H9 (cell line): ENCODE results near the gene ALB. TPM values are rescaled to one million over a fixed set of nuclear protein-coding genes. Genes with fewer than 3 reads are reported as not detected.

Experiments
- DNase-seq: peaks from one replicate; pipeline ENCODE4 v3.0.0-alpha.2; 2017
- H2AFZ ChIP-seq: one replicate; pipeline ENCODE4 v1.6.1; 2013; ENCODE audit warnings: mild to moderate bottlenecking, low read length, control low read depth, moderate library complexity
- H2AK5ac ChIP-seq: 2 replicates; pipeline ENCODE4 v1.6.1; 2013; ENCODE audit warnings: low read length, control low read depth, mixed read lengths; ENCODE audit not compliant: insufficient read length
- H2BK120ac ChIP-seq: one replicate; pipeline ENCODE4 v1.6.1; 2013; ENCODE audit warnings: low read depth, mild to moderate bottlenecking, low read length, control low read depth, inconsistent platforms; ENCODE audit not compliant: poor library complexity, severe bottlenecking
- H2BK12ac ChIP-seq: 2 replicates; pipeline ENCODE4 v1.6.1; 2013; ENCODE audit warnings: low read length, control low read depth, mixed read lengths, low read depth; ENCODE audit not compliant: insufficient read length
- H2BK15ac ChIP-seq: 2 replicates; pipeline ENCODE4 v1.6.1; 2013; ENCODE audit warnings: low read depth, low read length, control low read depth
- H2BK20ac ChIP-seq: one replicate; pipeline ENCODE4 v1.6.1; 2013; ENCODE audit warnings: low read depth, mild to moderate bottlenecking, low read length, control low read depth, inconsistent platforms; ENCODE audit not compliant: poor library complexity, severe bottlenecking
- H2BK5ac ChIP-seq: 2 replicates; pipeline ENCODE4 v1.6.1; 2013; ENCODE audit warnings: low read length, control low read depth, mixed read lengths; ENCODE audit not compliant: insufficient read length
- H3K14ac ChIP-seq: 2 replicates; pipeline ENCODE4 v1.6.1; 2013; ENCODE audit warnings: low read length, control low read depth; ENCODE audit not compliant: insufficient read depth
- H3K18ac ChIP-seq: 2 replicates; pipeline ENCODE4 v1.6.1; 2013; ENCODE audit warnings: low read depth, mild to moderate bottlenecking, mixed read lengths, low read length, control low read depth; ENCODE audit not compliant: insufficient read length
- H3K23ac ChIP-seq: 2 replicates; pipeline ENCODE4 v1.6.1; 2013; ENCODE audit warnings: low read length, control low read depth, mixed read lengths, low read depth; ENCODE audit not compliant: insufficient read length
- H3K23me2 ChIP-seq: 2 replicates; pipeline ENCODE4 v1.6.1; 2013; ENCODE audit warnings: low read depth, mild to moderate bottlenecking, mixed read lengths, low read length, control low read depth; ENCODE audit not compliant: insufficient read length, poor library complexity, severe bottlenecking
- H3K27ac ChIP-seq: 2 replicates; pipeline ENCODE4 v1.5.1; 2013; ENCODE audit warnings: low read length, control low read depth, mixed read lengths, low read depth; ENCODE audit not compliant: insufficient read length
- H3K27me3 ChIP-seq: 2 replicates; pipeline ENCODE4 v1.6.1; 2013; ENCODE audit warnings: low read length, control low read depth, inconsistent platforms; ENCODE audit not compliant: insufficient read depth
- H3K4ac ChIP-seq: 2 replicates; pipeline ENCODE4 v1.6.1; 2013; ENCODE audit warnings: low read depth, mild to moderate bottlenecking, control low read depth, inconsistent platforms, low read length, moderate library complexity
- H3K4me1 ChIP-seq: 2 replicates; pipeline ENCODE4 v1.6.1; 2013; ENCODE audit warnings: low read length, control low read depth, inconsistent platforms; ENCODE audit not compliant: insufficient read depth
- H3K4me2 ChIP-seq: 2 replicates; pipeline ENCODE4 v1.6.1; 2013; ENCODE audit warnings: low read length, control low read depth, mixed read lengths; ENCODE audit not compliant: insufficient read length, insufficient read depth
- H3K56ac ChIP-seq: 2 replicates; pipeline ENCODE4 v1.6.1; 2013; ENCODE audit warnings: low read depth, mild to moderate bottlenecking, mixed read lengths, low read length, control low read depth; ENCODE audit not compliant: insufficient read length
- H3K79me1 ChIP-seq: 2 replicates; pipeline ENCODE4 v1.6.1; 2013; ENCODE audit warnings: low read depth, mild to moderate bottlenecking, moderate library complexity, low read length, control low read depth, inconsistent platforms; ENCODE audit not compliant: insufficient read depth, poor library complexity, severe bottlenecking
- H3K79me2 ChIP-seq: 2 replicates; pipeline ENCODE4 v1.6.1; 2013; ENCODE audit warnings: low read length, control low read depth, inconsistent platforms; ENCODE audit not compliant: insufficient read depth
- H3K9ac ChIP-seq: 2 replicates; pipeline ENCODE4 v1.6.1; 2013; ENCODE audit warnings: low read length, control low read depth, mixed read lengths; ENCODE audit not compliant: insufficient read length; ENCODE audit errors: extremely low read depth
- H3K9me3 ChIP-seq: one replicate; pipeline ENCODE4 v1.6.1; 2013; ENCODE audit warnings: low read depth, low read length, inconsistent platforms; ENCODE audit not compliant: control insufficient read depth
- H3T11ph ChIP-seq: one replicate; pipeline ENCODE4 v1.6.1; 2013; ENCODE audit warnings: mild to moderate bottlenecking, low read length, control low read depth, inconsistent platforms
- H4K20me1 ChIP-seq: one replicate; pipeline ENCODE4 v1.6.1; 2013; ENCODE audit not compliant: control insufficient read depth, insufficient read length, insufficient read depth
- H4K5ac ChIP-seq: 2 replicates; pipeline ENCODE4 v1.6.1; 2013; ENCODE audit warnings: low read depth, mild to moderate bottlenecking, mixed read lengths, low read length, control low read depth; ENCODE audit not compliant: insufficient read length
- H4K8ac ChIP-seq: replicated peaks from 2 replicates; pipeline ENCODE4 v1.6.1; 2013; ENCODE audit warnings: low read length, control low read depth, mixed read lengths, low read depth; ENCODE audit not compliant: insufficient read length
- H4K91ac ChIP-seq: 2 replicates; pipeline ENCODE4 v1.6.1; 2013; ENCODE audit warnings: low read depth, mild to moderate bottlenecking, moderate library complexity, mixed read lengths, low read length, control low read depth; ENCODE audit not compliant: insufficient read length
- H3K27ac Mint-ChIP-seq, 3 experiments: 2 replicates in 2 of 3; 3 replicates in 1 of 3; pipeline ENCODE4 v1.8.0; 2020 to 2021; ENCODE audit warnings: mixed read lengths in 3 of 3, mild to moderate bottlenecking in 1 of 3, moderate library complexity in 1 of 3
- H3K27me3 Mint-ChIP-seq: 2 replicates; pipeline ENCODE4 v1.8.0; 2021; ENCODE audit warnings: low read depth, mild to moderate bottlenecking, moderate library complexity, mixed read lengths
- H3K36me3 Mint-ChIP-seq, 3 experiments: 2 replicates in 2 of 3; 3 replicates in 1 of 3; pipeline ENCODE4 v1.8.0; 2020 to 2021; ENCODE audit warnings: low read depth in 3 of 3, mixed read lengths in 3 of 3; ENCODE audit not compliant: insufficient read depth in 1 of 3
- H3K4me1 Mint-ChIP-seq, 2 experiments: 2 replicates each; pipeline ENCODE4 v1.8.0; 2020; ENCODE audit warnings: mixed read lengths in 2 of 2
- H3K4me3 Mint-ChIP-seq, 2 experiments: 2 replicates in 1 of 2; 3 replicates in 1 of 2; pipeline ENCODE4 v1.8.0; 2020 to 2021; ENCODE audit warnings: mild to moderate bottlenecking in 2 of 2, mixed read lengths in 2 of 2, moderate library complexity in 1 of 2
- H3K9me3 Mint-ChIP-seq, 2 experiments: 2 replicates in 1 of 2; 3 replicates in 1 of 2; pipeline ENCODE4 v1.8.0; 2020; ENCODE audit warnings: mild to moderate bottlenecking in 2 of 2, mixed read lengths in 2 of 2, moderate library complexity in 1 of 2
- WGBS: extraction: QIAGEN DNeasy Blood & Tissue Kit; methylation state at CpG from one replicate; pipeline ENCODE4 v1.1.7; 2013; ENCODE audit warnings: missing lambda C conversion rate, low lambda C conversion rate, mixed read lengths; ENCODE audit not compliant: insufficient read length; ENCODE audit errors: extremely low coverage; 5-methylcytosine and 5-hydroxymethylcytosine counted together
- total RNA-seq: library from RNA; stranded (reverse); gene quantifications from 2 replicates; pipeline ENCODE4 v1.2.1, GENCODE V29; 2021
- TF ChIP-seq, protein P1 (sequence below): fragments of 200-600 bp; sonication (generic); conservative IDR thresholded peaks from 3 replicates; pipeline ENCODE4 v1.8.0; 2021; ENCODE audit warnings: antibody characterized with exemption, mild to moderate bottlenecking

ALB gene
- total RNA-seq, 1 experiment from 2014 or later = not detected

DNA sequence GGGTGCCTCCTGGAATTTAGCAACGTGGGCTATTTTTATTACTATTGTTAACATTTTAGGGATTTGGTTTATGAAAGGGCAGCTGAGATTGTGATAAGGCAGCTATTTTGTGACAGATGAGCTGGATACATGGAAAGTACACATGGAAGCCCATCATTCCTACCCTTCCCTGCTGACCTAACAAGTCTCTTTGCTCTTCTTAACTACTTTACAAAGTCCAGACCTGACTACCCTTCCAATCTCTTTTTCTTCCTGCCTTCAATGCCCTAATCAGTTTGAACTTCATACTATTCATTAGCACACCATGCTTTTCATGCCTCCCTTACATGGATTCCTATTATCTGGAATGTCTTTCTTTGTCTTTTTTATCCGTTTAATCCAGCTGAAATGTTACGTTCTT, 22.6 kb downstream of the ALB start:
- Mint-ChIP-seq H3K27me3 (no peaks in the 10 kb centered on the region), H3K9me3 (no peaks in the 10 kb centered on the region), H3K36me3 (no peaks in the 10 kb centered on the region), H3K4me1 (no peaks in the 10 kb centered on the region), H3K27ac (no peak overlapping the region), H3K4me3 (no peak overlapping the region)
- H4K5ac ChIP-seq = no peak overlapping the region
- no peak overlapping the region for H2BK5ac ChIP-seq
- no peaks in the 10 kb centered on the region for H3K9me3 ChIP-seq
- WGBS = no CpG with 5 or more reads among the region's 3 CpGs
- no peak overlapping the region for H3K27ac ChIP-seq
- H4K20me1 ChIP-seq = no peaks in the 10 kb centered on the region
- no peaks in the 10 kb centered on the region for H3K79me1 ChIP-seq
- no peak overlapping the region for H2BK20ac ChIP-seq
- no peak overlapping the region for H2AK5ac ChIP-seq
- no peaks in the 10 kb centered on the region for H3K79me2 ChIP-seq
- no peak for DNase-seq
- H3K23ac ChIP-seq = no peak overlapping the region
- H3K27me3 ChIP-seq = no peaks in the 10 kb centered on the region
- no peak overlapping the region for H2BK120ac ChIP-seq
- no peak overlapping the region for H2BK15ac ChIP-seq
- no peak overlapping the region for H2BK12ac ChIP-seq
- no peak overlapping the region for H3K18ac ChIP-seq
- no peak overlapping the region for H3T11ph ChIP-seq
- no peak overlapping the region for H3K4me2 ChIP-seq
- H3K4ac ChIP-seq = no peak overlapping the region
- H3K9ac ChIP-seq = no peak overlapping the region
- no peak overlapping the region for H4K91ac ChIP-seq
- H2AFZ ChIP-seq = no peak overlapping the region
- no peaks in the 10 kb centered on the region for H3K4me1 ChIP-seq
- TF ChIP-seq, protein P1, sequence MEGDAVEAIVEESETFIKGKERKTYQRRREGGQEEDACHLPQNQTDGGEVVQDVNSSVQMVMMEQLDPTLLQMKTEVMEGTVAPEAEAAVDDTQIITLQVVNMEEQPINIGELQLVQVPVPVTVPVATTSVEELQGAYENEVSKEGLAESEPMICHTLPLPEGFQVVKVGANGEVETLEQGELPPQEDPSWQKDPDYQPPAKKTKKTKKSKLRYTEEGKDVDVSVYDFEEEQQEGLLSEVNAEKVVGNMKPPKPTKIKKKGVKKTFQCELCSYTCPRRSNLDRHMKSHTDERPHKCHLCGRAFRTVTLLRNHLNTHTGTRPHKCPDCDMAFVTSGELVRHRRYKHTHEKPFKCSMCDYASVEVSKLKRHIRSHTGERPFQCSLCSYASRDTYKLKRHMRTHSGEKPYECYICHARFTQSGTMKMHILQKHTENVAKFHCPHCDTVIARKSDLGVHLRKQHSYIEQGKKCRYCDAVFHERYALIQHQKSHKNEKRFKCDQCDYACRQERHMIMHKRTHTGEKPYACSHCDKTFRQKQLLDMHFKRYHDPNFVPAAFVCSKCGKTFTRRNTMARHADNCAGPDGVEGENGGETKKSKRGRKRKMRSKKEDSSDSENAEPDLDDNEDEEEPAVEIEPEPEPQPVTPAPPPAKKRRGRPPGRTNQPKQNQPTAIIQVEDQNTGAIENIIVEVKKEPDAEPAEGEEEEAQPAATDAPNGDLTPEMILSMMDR = no peak
- no peak overlapping the region for H3K56ac ChIP-seq
- H3K23me2 ChIP-seq = no peaks in the 10 kb centered on the region
- no peak overlapping the region for H3K14ac ChIP-seq
- H4K8ac ChIP-seq = no peak overlapping the region
